ENCODE measurements around the gene KIFC1. TPM values are rescaled to one million over a fixed set of nuclear protein-coding genes. Genes with fewer than 3 reads are reported as not detected.
"Not testable (repeated sequence)": the region's sequence is repeated elsewhere in the genome, so short reads cannot be mapped to it uniquely, and the experiment has no call there.

KIFC1 gene
- total and polyA plus RNA-seq, 8 donors: 0.46 to 15.4 (median 6.6) TPM; not detected in 1

DNA sequence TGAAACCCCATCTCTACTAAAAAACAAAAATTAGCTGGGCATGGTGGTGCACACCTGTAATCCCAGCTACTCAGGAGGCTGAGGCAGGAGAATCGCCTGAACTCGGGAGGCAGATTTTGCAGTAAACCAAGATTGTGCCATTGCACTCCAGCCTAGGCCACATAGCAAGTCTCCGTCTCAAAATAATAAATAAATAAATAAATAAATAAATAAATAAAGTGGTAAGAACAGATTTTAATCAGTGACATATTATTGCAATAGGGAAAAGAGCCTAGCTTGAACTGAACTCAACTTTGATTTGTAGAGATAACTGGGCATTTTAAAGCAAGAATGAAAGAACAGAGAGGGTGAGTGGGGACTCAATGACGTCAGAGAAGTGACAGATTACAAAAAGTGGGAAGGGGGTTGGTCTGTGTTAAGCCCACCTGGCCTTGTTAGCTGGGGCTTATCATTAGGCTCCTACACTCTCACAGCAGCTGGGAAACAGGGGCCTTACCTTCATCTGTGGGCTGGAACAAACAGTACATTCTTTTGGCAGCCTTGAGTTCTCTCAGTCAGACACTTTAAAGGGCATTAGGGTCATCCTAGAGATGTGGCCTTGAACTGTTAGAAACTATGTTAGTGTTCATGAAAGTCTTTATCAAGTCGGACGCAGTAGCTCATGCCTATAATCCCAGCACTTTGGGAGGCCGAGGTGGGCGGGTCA is 24.5 kb upstream of the KIFC1 start:
- H3K36me3 ChIP-seq: no peaks in the 10 kb centered on the region

DNA sequence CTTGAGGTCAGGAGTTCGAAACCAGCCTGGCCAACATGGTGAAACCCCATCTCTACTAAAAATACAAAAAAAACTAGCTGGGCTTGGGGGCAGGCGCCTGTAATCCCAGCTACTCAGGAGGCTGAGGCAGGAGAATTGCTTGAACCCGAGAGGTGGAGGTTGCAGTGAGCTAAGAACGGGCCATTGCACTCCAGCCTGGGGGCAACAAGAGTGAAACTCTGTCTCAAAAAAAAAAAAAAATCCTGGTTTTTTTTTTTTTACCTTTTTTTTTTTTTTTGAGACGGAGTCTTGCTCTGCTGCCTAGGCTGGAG is 24.0 kb upstream of the KIFC1 start:
- DNase-seq; H3K27ac ChIP-seq; H3K9me3 ChIP-seq; H3K27me3 ChIP-seq; H3K4me1 ChIP-seq; H3K4me3 ChIP-seq; H3K36me3 ChIP-seq; intact Hi-C loops (cut with DNase I; ENCODE audit: low total_unique reads): not testable (repeated sequence)
- 91 to 95% (median 93%) methylated on average over 4 to 5 of the region's 5 CpGs for WGBS, 5 donors

More for the DNA sequence above, 24.5 kb upstream of the KIFC1 start:
- Histone ChIP-seq H3K27me3 (no peaks in the 10 kb centered on the region), H3K27ac (no peak overlapping the region), H3K4me3 (no peak overlapping the region), H3K4me1 (no peaks in the 10 kb centered on the region), H3K9me3 (no peaks in the 10 kb centered on the region)
- TF ChIP-seq POLR2A (IDR thresholded peaks at IDR 0.05): no peak
- TF ChIP-seq POLR2AphosphoS5 (IDR thresholded peaks at IDR 0.05): no peak
- TF ChIP-seq CTCF (IDR thresholded peaks at IDR 0.05): no peak
- no peak for TF ChIP-seq EP300 (IDR thresholded peaks at IDR 0.05)
- WGBS, 5 donors: 78 to 84% (median 80%) methylated on average over 8 of the region's 8 CpGs
- intact Hi-C loops (cut with DNase I; ENCODE audit: low total_unique reads): no loop called here
- no peak for DNase-seq

- DNase-seq; H3K4me3 ChIP-seq; H3K27me3 ChIP-seq; intact Hi-C loops (cut with DNase I; ENCODE audit: low total_unique reads); H3K36me3 ChIP-seq; H3K9me3 ChIP-seq; H3K27ac ChIP-seq: not testable (repeated sequence)
- H3K4me1 ChIP-seq: peaks cover 11 to 30% (median 18%) of the 10 kb centered on the region in 4 donors
- WGBS, 5 donors: 93 to 95% (median 94%) methylated on average over 8 of the region's 8 CpGs
These were observed 19.7 kb upstream of the KIFC1 start for GRCh38 chr6:33371901-33372300.

- no peak for TF ChIP-seq POLR2AphosphoS5 (IDR thresholded peaks at IDR 0.05)
- TF ChIP-seq POLR2A (IDR thresholded peaks at IDR 0.05): no peak
- TF ChIP-seq EP300 (IDR thresholded peaks at IDR 0.05): no peak
- no peak for TF ChIP-seq CTCF (IDR thresholded peaks at IDR 0.05)
These were observed 19.0 kb upstream of the KIFC1 start for GRCh38 chr6:33372526-33373123.

DNA sequence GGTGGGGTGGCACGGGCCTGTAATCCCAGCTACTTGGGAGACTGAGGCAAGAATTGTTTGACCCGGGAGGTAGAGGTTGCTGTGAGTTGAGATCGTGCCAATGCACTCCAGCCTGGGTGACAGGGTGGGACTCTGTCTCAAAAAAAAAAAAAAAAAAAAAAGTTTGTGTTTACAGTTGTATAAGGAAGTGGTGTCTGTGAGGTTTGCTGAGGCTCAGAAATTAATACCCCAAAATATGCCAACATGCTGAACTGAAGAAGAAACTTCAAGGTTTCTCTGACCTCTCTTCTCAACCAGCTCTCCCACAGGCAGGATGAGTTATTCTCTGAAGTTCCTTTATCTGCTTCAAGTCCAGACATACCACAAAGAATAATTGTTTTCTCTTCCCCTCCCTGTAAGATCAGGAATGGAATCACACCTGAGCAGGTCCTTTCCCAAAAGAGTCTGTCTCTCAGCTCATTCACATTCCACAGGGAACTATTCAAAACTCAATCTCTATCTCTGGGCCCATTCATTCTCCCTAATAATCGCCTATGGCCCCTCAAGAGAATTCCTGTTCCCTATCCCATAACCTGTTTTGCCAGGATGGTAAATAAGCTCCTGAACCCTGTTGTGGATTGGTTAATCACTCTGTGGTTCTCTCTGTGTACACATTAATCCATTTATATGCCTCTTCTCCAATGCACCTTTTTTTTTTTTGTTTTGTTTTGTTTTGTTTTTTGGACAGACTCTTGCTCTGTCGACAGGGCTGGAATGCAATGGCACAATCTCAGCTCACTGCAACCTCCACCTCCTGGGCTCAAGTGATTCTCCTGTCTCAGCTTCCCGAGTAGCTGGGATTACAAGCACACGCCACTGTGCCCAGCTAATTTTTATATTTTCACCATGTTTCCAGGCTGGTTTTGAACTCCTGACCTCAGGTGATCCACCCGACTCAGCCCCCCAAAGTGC is 17.4 kb upstream of the KIFC1 start:
- 57 to 68% (median 64%) methylated on average over 8 of the region's 8 CpGs for WGBS, 5 donors
- Histone ChIP-seq H3K27me3 (no peaks in the 10 kb centered on the region), H3K4me3 (no peak overlapping the region), H3K27ac (peak overlapping the region in 3 of 5 donors; percentile 69 to 75 (median 73)), H3K4me1 (peaks cover 11 to 31% (median 18%) of the 10 kb centered on the region in 4 donors), H3K9me3 (no peaks in the 10 kb centered on the region), H3K36me3 (no peaks in the 10 kb centered on the region)
- TF ChIP-seq CTCF (IDR thresholded peaks at IDR 0.05) (no peak), POLR2A (IDR thresholded peaks at IDR 0.05) (no peak), POLR2AphosphoS5 (IDR thresholded peaks at IDR 0.05) (no peak), EP300 (IDR thresholded peaks at IDR 0.05) (no peak)
- no peak for DNase-seq
- intact Hi-C loops (cut with DNase I; ENCODE audit: low total_unique reads): no loop called here

More at GRCh38 chr6:33372526-33373123, 19.0 kb upstream of the KIFC1 start:
- Histone ChIP-seq H3K4me1 (peaks cover 11 to 31% (median 18%) of the 10 kb centered on the region in 4 donors), H3K9me3 (no peaks in the 10 kb centered on the region), H3K27me3 (no peaks in the 10 kb centered on the region), H3K4me3 (no peak overlapping the region), H3K27ac (no peak overlapping the region), H3K36me3 (no peaks in the 10 kb centered on the region)
- no peak for DNase-seq
- intact Hi-C loops (cut with DNase I; ENCODE audit: low total_unique reads): no loop called here
- 41 to 52% (median 49%) methylated on average over 5 of the region's 5 CpGs for WGBS, 5 donors

Data from stomach (tissue), 9 donors.